ENCODE data around the gene DEK.

- no peak for TF ChIP-seq CTCF (IDR thresholded peaks at IDR 0.05; ENCODE audit: low read length)
- no peak for TF ChIP-seq EZH2phosphoT487 (IDR thresholded peaks at IDR 0.05; ENCODE audit: low read length)
These were observed 25.0 kb upstream of the DEK start for GRCh38 chr6:18289283-18289682.
